Right cardiac atrium (tissue), 5 donors: Measurements from ENCODE around the gene NUP133. TPM values are rescaled to one million over a fixed set of nuclear protein-coding genes. Genes with fewer than 3 reads are reported as not detected.

ENCODE experiments used
- ATAC-seq, 2 donors: fragments of 200-7000 bp; cut with Tn5 transposase; one replicate each; pipeline versions ENCODE4 v1.8.0 to v1.9.1; 2020; ENCODE audit warnings: moderate library complexity in 2 of 2, mild to moderate bottlenecking in 1 of 2
- DNase-seq, 3 donors: peaks; one replicate each; pipeline ENCODE4 v3.0.0-alpha.2; 2020
- H3K27ac ChIP-seq: one replicate; pipeline ENCODE4 v1.5.1; 2013; ENCODE audit warnings: mild to moderate bottlenecking, low read length, control low read depth, moderate library complexity
- H3K27me3 ChIP-seq: one replicate; pipeline ENCODE4 v1.6.1; 2013; ENCODE audit not compliant: control insufficient read depth, insufficient read depth
- H3K4me1 ChIP-seq: one replicate; pipeline ENCODE4 v1.6.1; 2013; ENCODE audit warnings: low read length; ENCODE audit not compliant: control insufficient read depth, insufficient read depth
- H3K4me3 ChIP-seq: one replicate; pipeline ENCODE4 v1.5.1; 2013; ENCODE audit warnings: low read length, control low read depth
- H3K9me3 ChIP-seq: one replicate; pipeline ENCODE4 v1.6.1; 2013; ENCODE audit warnings: low read length; ENCODE audit not compliant: control insufficient read depth
- WGBS: extraction: QIAGEN DNeasy Blood & Tissue Kit; methylation state at CpG from one replicate; pipeline ENCODE4 v1.1.7; 2013; 5-methylcytosine and 5-hydroxymethylcytosine counted together
- intact Hi-C, 4 donors: fragments of 100-400 bp; cut with DNase I; formaldehyde crosslinking; loops; one replicate each; pipeline versions ENCODE4 v1.11.0 to v1.14.0; 2022 to 2023
- long read RNA-seq, 4 donors: library from polyadenylated mRNA; unstranded; transcript quantifications; one replicate each; pipeline ENCODE4 v2.0.0, GENCODE V29; 2020 to 2021
- polyA plus RNA-seq: library from polyadenylated mRNA; stranded (reverse); fragments of 200-250 nt; gene quantifications from one replicate; pipeline ENCODE4 v1.2.3, GENCODE V29; 2013
- total RNA-seq, 4 donors: library from RNA; stranded (reverse); fragmentation: NEBNext Ultra II Directional; extraction: Animal tissue kit (Norgen Biotek cat#: 25700); gene quantifications; one replicate each; pipeline ENCODE4 v1.2.1, GENCODE V29; 2021
- donor health status: healthy with polysubstance abuse.
- donor health status: DM: no; HTN: yes; CAD: no.
- donor health status: DM: no; HTN: no; CAD: no.
- donor health status: DM: no; HTN: yes; CAD: no; lungs with severe emphysema.
- donor health status: DM: yes; HTN: yes; CAD: no.

Gene NUP133
- total RNA-seq (10 to 100 TPM; 27.7 to 32.6 (median 29.9) TPM), polyA plus RNA-seq (11.8 TPM)
- long read RNA-seq, donor 1, full-length matches to known transcripts: 54 of 64 reads
- long read RNA-seq, donor 1, partial matches to known transcripts: 8 of 64 reads
- long read RNA-seq, donor 1, other reads (novel, unspliced or antisense): 2 of 64 reads
- long read RNA-seq, donor 2, full-length matches to known transcripts: 21 of 22 reads
- long read RNA-seq, donor 2, partial matches to known transcripts: 0 of 22 reads
- long read RNA-seq, donor 2, other reads (novel, unspliced or antisense): 1 of 22 reads
- long read RNA-seq, donor 3, full-length matches to known transcripts: 91 of 147 reads
- long read RNA-seq, donor 3, partial matches to known transcripts: 47 of 147 reads
- long read RNA-seq, donor 3, other reads (novel, unspliced or antisense): 9 of 147 reads
- long read RNA-seq, donor 4, full-length matches to known transcripts: 31 of 38 reads
- long read RNA-seq, donor 4, partial matches to known transcripts: 4 of 38 reads
- long read RNA-seq, donor 4, other reads (novel, unspliced or antisense): 3 of 38 reads

DNA sequence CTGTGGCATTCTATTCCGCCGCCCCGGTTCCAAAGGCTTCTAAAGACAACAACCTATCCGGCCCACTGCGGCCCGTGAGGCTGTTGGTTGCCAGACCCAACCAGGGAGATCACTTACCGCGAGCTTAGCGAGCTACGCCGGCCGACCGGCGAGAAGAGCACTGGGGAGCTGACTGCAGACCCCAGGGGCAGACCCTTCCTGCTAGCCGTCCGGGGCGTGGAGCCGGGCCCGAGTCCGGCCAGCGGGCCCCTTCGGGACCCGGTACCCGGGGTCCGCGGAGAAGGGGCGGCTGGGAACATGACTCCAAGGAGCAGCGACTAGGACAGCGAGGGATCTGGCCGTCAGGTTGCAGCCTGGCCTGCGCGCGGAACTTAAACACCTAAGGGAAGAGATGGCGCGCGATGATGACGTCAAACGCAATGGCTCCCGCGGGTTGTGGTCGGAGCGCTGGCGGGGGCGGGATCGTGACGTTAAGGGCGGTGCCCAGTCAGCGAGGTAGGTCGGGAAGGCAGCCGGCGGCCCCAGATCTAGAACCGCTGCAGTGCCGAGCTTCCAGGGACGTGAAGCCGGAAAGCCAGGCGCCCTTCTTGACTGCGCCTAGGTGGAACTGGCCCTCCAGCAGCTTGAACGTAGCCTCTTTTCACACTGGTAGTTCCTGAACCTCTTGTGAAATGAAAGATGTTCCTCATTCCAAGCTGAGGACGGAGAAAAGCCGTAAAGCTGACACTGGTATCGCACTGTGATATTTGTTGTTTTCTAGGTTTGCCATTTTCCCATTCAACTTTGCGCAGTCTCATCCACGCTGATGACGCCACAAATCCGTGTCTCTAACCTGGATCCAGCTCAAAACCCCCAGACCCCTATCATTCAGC is at the start of gene NUP133:
NUP133 (minus strand) TSS at position 391 of the 872 bp plus-strand sequence; CDS start at position 299, 92 bp downstream.
- H3K27ac ChIP-seq: peak within 1 kb of the TSS; percentile 93
- peaks cover 6% of the 10 kb centered on the region for H3K4me1 ChIP-seq
- intact Hi-C loops: no loop called here
- peak within 1 kb of the TSS; percentile 93 for H3K4me3 ChIP-seq
- no peaks in the 10 kb centered on the region for H3K9me3 ChIP-seq
- no peaks in the 10 kb centered on the region for H3K27me3 ChIP-seq
- DNase-seq (peak; percentile 99 to 100 (median 100)), ATAC-seq (peak; percentile 99)
- under 1% methylated on average over 65 of the region's 65 CpGs for WGBS

DNA sequence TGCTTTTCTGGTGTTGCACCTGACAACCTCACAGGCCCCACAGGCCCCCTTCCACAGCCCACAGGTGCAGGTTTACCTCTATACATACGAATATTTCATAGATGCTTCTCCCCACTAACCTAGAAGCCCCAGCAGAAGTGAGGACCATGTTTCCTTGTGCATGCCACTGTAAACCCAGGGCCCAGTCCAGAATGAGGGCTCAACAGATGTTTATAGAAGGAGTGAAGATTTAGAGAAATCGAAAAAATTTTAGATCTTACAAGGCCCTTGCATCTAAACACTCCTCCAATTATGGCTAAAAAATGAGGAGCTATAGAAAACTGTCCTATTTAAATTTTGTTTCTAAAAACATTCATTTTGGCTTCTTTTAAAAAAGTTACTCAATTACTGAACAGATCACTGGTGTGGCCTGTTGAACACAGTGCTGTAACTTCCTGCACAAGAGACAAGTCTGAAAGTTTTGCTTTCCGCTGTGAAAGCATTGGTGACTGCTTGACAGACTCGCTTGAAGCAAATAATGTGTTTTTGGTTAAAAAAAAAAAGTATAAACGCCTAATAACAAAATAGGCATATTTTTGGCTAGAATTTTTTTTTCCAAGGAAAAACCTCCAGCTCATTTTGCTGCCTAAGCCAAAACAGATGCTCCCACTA is 49.2 kb upstream of the NUP133 start:
- no peaks in the 10 kb centered on the region for H3K27me3 ChIP-seq
- H3K4me1 ChIP-seq: peaks cover 7% of the 10 kb centered on the region
- H3K9me3 ChIP-seq: no peaks in the 10 kb centered on the region
- DNase-seq: no peak
- H3K4me3 ChIP-seq: peak overlapping the region; percentile 70
- intact Hi-C loops: loop anchor here in 3 of 4 donors (5.0 to 10.0 kb wide), 2 partner anchors 67 to 70 kb away; partner anchors contain the start of genes TAF5L (in 3 of the 3) and URB2 (in 3 of the 3)
- ATAC-seq: no peak
- 35% methylated on average over 5 of the region's 5 CpGs for WGBS
- H3K27ac ChIP-seq: peak overlapping the region; percentile 69

GRCh38 chr1:229554886-229555621 is 46.9 kb upstream of the NUP133 start:
- H3K27ac ChIP-seq: no peak overlapping the region
- intact Hi-C loops: loop anchor here in 3 of 4 donors (5.0 to 10.0 kb wide), 2 partner anchors 70 to 72 kb away; partner anchors contain the start of genes TAF5L (in 3 of the 3) and URB2 (in 3 of the 3)
- no peaks in the 10 kb centered on the region for H3K9me3 ChIP-seq
- peaks cover 7% of the 10 kb centered on the region for H3K4me1 ChIP-seq
- no peak overlapping the region for H3K4me3 ChIP-seq
- ATAC-seq (no peak), DNase-seq (no peak)
- no peaks in the 10 kb centered on the region for H3K27me3 ChIP-seq
- 65% methylated on average over 10 of the region's 10 CpGs for WGBS

GRCh38 chr1:229553621-229554130 is 45.5 kb upstream of the NUP133 start:
- intact Hi-C loops: loop anchor here in 1 of 4 donors (10.0 kb wide), 1 partner anchor 71 kb away; the partner anchor contains the start of genes TAF5L and URB2
- no peak overlapping the region for H3K27ac ChIP-seq

DNA sequence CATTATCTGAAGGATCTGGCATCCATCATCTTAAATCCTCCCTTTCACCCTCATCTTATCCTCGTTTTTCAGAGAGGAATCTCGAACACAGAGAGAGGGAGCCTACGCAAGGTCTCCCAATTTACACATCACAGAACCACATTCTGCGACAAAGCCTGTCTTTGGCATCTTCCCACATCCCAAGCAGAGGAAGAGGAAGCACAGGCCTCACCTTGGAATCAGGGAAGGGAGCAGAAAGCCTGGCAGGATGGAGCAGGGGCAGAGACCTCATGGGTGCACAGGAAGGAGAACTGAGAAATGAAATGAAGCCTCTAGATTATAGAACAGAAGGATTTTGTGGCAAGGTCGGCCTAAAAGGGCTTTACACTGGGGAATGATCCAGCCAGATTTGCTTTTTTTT is 44.6 kb upstream of the NUP133 start:
- intact Hi-C loops: loop anchor here in 1 of 4 donors (10.0 kb wide), 1 partner anchor 72 kb away; the partner anchor contains the start of genes TAF5L and URB2
- WGBS: 71% methylated on average over 5 of the region's 5 CpGs
- no peak for DNase-seq
- Histone ChIP-seq H3K27ac (no peak overlapping the region), H3K4me3 (no peak overlapping the region), H3K4me1 (peaks cover 6% of the 10 kb centered on the region), H3K27me3 (no peaks in the 10 kb centered on the region), H3K9me3 (no peaks in the 10 kb centered on the region)
- ATAC-seq: no peak

More at GRCh38 chr1:229553621-229554130, 45.5 kb upstream of the NUP133 start:
- Histone ChIP-seq H3K4me1 (peaks cover 6% of the 10 kb centered on the region), H3K4me3 (no peak overlapping the region), H3K27me3 (no peaks in the 10 kb centered on the region), H3K9me3 (no peaks in the 10 kb centered on the region)
- ATAC-seq (no peak), DNase-seq (no peak)
- whole genome bisulfite sequencing: 93% methylated on average over 7 of the region's 7 CpGs

DNA sequence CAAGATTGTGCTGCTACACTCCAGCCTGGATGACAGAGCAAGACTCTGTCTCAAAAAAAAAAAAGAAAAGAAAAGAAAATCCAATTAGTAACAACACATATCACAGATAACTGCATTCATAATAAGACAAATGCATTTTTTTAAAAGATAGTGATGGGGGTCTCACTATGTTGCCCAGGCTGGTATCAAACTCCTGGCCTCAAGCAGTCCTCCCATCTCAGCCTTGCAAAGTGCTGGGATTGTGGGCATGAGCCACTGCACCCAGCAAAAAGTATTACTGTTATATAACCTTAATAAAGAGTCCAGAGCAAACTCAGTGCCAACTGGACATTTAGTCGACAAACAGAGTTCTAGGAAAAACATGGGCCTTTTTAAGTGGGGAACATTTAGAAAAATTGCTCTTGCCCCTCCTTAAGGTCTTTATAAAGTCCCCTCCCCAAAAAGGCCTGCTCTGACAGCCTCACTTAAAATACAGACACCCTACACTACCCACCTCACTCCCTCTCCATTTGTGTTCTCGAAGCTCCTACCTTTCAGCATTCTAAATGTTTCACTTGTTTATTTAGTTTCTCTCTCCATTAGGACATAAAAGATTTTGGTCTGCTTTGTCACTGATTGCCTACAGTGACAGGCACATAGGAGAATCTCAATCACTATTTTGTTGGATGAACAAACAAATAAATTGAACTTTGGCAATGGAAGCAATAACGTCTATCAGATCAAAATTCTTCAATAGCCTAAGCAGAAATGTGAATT is 42.8 kb upstream of the NUP133 start:
- H3K27me3 ChIP-seq: no peaks in the 10 kb centered on the region
- H3K27ac ChIP-seq: no peak overlapping the region
- H3K4me1 ChIP-seq: peaks cover 3% of the 10 kb centered on the region
- no peak overlapping the region for H3K4me3 ChIP-seq
- no peaks in the 10 kb centered on the region for H3K9me3 ChIP-seq
- intact Hi-C loops: loop anchor here in 1 of 4 donors (10.0 kb wide), 1 partner anchor 74 kb away; the partner anchor contains the start of genes TAF5L and URB2
- WGBS: 64% methylated on average over 3 of the region's 3 CpGs
- ATAC-seq (no peak), DNase-seq (no peak)

- H3K27me3 ChIP-seq: no peaks in the 10 kb centered on the region
- H3K9me3 ChIP-seq: no peaks in the 10 kb centered on the region
- no peaks in the 10 kb centered on the region for H3K4me1 ChIP-seq
- no peak overlapping the region for H3K27ac ChIP-seq
- ATAC-seq (no peak), DNase-seq (no peak)
- intact Hi-C loops: no loop called here
- no peak overlapping the region for H3K4me3 ChIP-seq
- 95% methylated on average over 7 of the region's 7 CpGs for WGBS
Measured at GRCh38 chr1:229547542-229547941, 39.4 kb upstream of the NUP133 start.

DNA sequence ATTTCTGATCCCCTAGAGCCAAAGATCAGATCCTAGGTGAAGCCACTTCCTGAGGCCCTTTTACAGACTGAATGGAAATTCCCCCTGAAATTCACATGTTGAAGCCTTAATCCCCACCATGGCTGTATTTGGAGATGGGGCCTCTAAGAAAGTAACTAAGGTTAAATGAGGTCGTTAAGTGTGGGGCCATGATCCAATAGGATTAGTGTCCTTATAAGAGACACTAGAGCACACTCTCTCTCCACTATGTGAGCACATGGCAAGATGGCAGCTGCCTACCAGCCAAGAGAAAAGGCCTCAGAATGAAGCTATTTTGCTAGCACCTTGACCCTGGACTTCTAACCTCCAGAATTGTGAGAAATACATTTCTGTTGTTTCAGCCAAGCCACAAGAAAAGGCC is 36.4 kb upstream of the NUP133 start:
- Histone ChIP-seq H3K27ac (no peak overlapping the region), H3K4me3 (no peak overlapping the region), H3K27me3 (no peaks in the 10 kb centered on the region), H3K4me1 (no peaks in the 10 kb centered on the region), H3K9me3 (no peaks in the 10 kb centered on the region)
- 95% methylated on average over 1 of the region's 1 CpG for WGBS
- intact Hi-C loops: no loop called here
- ATAC-seq (no peak), DNase-seq (no peak)

DNA sequence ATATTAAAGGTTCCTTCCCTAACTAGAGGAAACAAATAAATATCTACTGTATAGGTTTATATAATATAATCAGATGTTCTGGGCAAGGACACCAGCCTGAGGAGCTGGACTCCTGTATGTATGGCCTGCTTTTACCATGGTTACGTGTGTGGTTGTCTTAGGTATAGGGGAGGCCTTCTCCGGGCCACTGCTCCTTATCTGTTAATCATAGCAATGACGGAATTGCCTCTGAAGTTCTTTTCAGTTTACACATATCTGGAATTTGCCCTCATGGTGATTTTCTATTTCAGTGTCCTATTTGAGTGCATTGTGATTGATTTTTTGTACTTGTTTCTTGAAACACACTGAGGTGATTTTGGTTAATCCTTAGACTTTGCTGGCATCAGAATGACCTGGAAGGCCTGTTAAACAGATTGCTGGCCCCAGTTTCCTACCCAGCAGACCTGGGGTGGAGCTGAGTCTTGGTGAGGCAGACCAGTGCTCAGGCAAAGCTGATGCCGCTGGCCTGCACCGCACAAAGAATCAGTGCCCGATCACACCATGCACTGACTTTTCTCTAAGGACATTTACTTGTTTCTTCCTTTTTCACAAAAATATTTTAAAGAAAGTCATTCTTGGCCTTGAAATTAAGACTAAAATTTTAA is 31.8 kb upstream of the NUP133 start:
- intact Hi-C loops: no loop called here
- no peak overlapping the region for H3K27ac ChIP-seq

More for the DNA sequence above, 31.8 kb upstream of the NUP133 start:
- 94% methylated on average over 6 of the region's 6 CpGs for WGBS
- H3K4me3 ChIP-seq: no peak overlapping the region
- H3K27me3 ChIP-seq: no peaks in the 10 kb centered on the region
- H3K4me1 ChIP-seq: no peaks in the 10 kb centered on the region
- DNase-seq (no peak), ATAC-seq (no peak)
- H3K9me3 ChIP-seq: no peaks in the 10 kb centered on the region
